ENCODE data around the gene PLXNA4.

PLXNA4 gene

DNA sequence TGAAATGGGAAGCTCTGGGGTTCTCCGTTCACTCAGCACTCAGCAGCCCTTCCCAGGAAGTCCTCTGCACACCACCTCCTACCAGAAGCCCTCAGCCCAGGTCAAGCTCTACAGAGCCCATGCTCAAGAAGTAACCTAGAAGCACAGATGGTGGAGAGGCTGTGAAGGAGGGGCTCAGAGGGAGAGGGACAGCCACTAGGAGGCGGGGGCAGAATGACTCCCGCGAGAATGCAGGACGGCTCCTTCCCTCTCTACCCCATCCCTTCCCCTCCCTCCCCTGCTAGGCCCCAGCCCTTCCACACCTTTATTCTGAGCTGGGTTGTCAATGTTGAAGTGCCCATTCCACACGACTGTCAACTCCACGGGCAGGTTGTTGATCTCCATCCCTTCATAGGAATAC, 373.2 kb downstream of the PLXNA4 start:
- DNase-seq: no peak
- TF ChIP-seq, protein P1, sequence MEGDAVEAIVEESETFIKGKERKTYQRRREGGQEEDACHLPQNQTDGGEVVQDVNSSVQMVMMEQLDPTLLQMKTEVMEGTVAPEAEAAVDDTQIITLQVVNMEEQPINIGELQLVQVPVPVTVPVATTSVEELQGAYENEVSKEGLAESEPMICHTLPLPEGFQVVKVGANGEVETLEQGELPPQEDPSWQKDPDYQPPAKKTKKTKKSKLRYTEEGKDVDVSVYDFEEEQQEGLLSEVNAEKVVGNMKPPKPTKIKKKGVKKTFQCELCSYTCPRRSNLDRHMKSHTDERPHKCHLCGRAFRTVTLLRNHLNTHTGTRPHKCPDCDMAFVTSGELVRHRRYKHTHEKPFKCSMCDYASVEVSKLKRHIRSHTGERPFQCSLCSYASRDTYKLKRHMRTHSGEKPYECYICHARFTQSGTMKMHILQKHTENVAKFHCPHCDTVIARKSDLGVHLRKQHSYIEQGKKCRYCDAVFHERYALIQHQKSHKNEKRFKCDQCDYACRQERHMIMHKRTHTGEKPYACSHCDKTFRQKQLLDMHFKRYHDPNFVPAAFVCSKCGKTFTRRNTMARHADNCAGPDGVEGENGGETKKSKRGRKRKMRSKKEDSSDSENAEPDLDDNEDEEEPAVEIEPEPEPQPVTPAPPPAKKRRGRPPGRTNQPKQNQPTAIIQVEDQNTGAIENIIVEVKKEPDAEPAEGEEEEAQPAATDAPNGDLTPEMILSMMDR (IDR thresholded peaks at IDR 0.05; ENCODE audit: low read depth, low read length): no peak
- peaks cover 32% of the 10 kb centered on the region for H3K4me1 ChIP-seq
- H3K9me3 ChIP-seq: no peaks in the 10 kb centered on the region; the same call in 1 of the 2 replicates
- no peaks in the 10 kb centered on the region for H3K27me3 ChIP-seq
- no peak overlapping the region for H3K4me3 ChIP-seq (ENCODE audit: low read depth, low read length)
- peaks cover 23% of the 10 kb centered on the region for H3K36me3 ChIP-seq

DNA sequence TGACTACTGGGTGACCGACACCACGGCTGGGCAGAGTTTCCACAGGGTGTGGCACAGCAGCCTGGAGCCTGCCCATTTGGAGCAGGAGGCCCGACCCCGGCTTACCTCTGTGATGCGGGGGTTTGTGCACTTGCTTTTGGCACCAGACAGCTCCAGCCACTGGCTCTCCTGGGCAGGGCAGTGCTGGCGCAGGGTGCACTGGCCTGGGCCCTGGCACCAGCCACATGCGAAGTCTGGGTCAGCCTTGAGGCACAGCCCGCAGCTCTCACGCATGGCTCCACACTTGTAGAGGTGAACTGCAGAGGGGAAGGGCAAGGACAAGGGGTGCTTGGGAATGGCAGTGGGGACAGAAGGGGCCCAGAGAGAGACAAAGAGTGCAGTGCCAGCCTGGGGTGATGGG, 373.7 kb downstream of the PLXNA4 start:
- H3K36me3 ChIP-seq: peaks cover 28% of the 10 kb centered on the region
- H3K9me3 ChIP-seq: no peaks in the 10 kb centered on the region; the same call in 1 of the 2 replicates
- no peak for DNase-seq
- TF ChIP-seq, protein P1 (IDR thresholded peaks at IDR 0.05; ENCODE audit: low read depth, low read length): no peak
- no peaks in the 10 kb centered on the region for H3K27me3 ChIP-seq
- peaks cover 30% of the 10 kb centered on the region for H3K4me1 ChIP-seq
- no peak overlapping the region for H3K4me3 ChIP-seq (ENCODE audit: low read depth, low read length)

DNA sequence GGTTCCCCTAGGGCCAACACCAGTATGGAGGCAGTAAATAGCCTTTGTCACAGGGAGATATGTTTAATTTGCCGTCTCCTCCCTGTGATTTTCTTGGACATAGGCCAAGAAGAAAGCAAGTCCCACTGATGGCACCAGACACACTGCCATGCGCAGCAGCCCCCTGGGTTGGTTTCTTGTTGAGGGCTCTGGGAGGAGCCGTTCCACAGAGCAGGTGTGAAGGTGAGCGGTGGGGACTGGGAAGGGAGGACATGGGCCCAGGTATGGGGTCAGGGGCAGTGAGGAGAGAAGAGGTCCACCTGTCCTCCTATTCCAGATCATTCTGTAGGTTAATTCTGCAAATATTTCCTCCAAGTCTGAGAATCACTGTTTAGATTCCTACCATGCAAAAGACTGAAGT, 376.1 kb downstream of the PLXNA4 start:
- Histone ChIP-seq H3K27me3 (no peaks in the 10 kb centered on the region), H3K4me1 (peaks cover 13% of the 10 kb centered on the region), H3K9me3 (no peaks in the 10 kb centered on the region; the same call in 1 of the 2 replicates), H3K4me3 (ENCODE audit: low read depth, low read length) (no peak overlapping the region), H3K36me3 (peaks cover 30% of the 10 kb centered on the region)
- peak; percentile 36 for DNase-seq
- TF ChIP-seq, protein P1 (IDR thresholded peaks at IDR 0.05; ENCODE audit: low read depth, low read length): no peak

DNA sequence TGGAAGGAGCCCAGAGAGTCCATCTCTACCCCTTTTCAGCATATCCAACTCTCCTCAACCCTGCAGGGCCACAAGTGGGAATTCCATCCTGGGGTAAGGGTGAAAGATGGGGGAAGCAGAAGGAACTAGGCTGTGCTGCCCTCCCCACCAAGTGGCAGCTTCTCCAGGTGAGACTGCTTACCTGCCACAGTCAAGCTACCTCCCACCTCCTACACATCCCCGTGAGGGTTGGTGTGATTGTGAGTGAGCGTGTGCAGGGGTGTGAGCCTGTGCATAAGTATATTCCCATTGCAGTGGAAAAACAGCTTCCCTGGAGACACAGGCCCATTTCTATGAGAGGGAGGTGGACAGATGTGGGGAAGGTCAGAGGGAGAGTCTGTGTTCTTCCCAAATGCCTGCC, 376.6 kb downstream of the PLXNA4 start:
- TF ChIP-seq, protein P1 (IDR thresholded peaks at IDR 0.05; ENCODE audit: low read depth, low read length): no peak

DNA sequence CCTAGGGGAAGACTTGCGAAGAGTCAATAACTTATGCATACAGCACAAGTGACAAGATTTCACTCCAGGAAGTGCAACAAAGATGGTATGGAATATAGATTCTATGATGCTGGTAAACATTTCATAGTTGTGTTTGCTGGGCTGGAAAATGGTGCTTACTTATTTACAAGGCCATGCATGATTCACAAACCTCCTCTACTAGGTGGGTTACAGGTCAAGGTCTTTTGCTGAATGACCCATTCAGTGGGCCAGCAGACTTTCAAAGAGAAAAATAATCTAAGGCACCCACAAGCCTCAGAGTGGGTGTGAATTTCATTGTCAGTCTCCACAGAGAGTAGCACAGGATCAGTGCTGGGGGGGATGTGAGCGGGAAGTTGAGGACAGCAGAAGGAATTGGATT, 378.5 kb downstream of the PLXNA4 start:
- Histone ChIP-seq H3K4me1 (peaks cover 13% of the 10 kb centered on the region), H3K27me3 (no peaks in the 10 kb centered on the region), H3K4me3 (ENCODE audit: low read depth, low read length) (no peak overlapping the region), H3K9me3 (no peaks in the 10 kb centered on the region; the same call in 1 of the 2 replicates), H3K36me3 (peaks cover 26% of the 10 kb centered on the region)
- TF ChIP-seq, protein P1 (IDR thresholded peaks at IDR 0.05; ENCODE audit: low read depth, low read length): no peak
- DNase-seq: no peak

More for the DNA sequence above, 376.6 kb downstream of the PLXNA4 start:
- H3K27me3 ChIP-seq: no peaks in the 10 kb centered on the region
- peaks cover 13% of the 10 kb centered on the region for H3K4me1 ChIP-seq
- DNase-seq: no peak
- no peak overlapping the region for H3K4me3 ChIP-seq (ENCODE audit: low read depth, low read length)
- H3K9me3 ChIP-seq: no peaks in the 10 kb centered on the region; the same call in 1 of the 2 replicates
- H3K36me3 ChIP-seq: peaks cover 30% of the 10 kb centered on the region

DNA sequence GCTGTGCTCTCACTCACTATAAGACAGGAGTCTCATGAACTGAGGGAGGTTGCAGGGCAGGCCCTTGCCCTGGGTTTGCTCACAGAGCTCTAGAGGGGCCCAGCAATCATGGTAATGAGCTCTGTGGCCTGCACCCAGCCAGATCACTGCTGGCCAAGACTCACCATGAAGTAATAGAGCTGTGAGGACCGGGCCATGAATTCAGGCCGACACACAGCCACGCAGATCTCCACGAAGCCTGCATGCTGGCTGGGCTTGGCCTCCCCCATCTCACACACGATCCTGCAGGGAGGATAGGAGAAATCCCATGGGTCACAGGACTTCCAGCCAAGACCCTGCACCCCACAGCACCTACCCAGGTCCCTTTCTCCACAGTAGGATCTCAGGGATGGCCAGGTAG, 382.4 kb downstream of the PLXNA4 start:
- TF ChIP-seq, protein P1 (IDR thresholded peaks at IDR 0.05; ENCODE audit: low read depth, low read length): no peak
- Histone ChIP-seq H3K9me3 (no peaks in the 10 kb centered on the region), H3K27me3 (no peaks in the 10 kb centered on the region), H3K36me3 (peaks cover 14% of the 10 kb centered on the region), H3K4me3 (ENCODE audit: low read depth, low read length) (no peak overlapping the region), H3K4me1 (no peaks in the 10 kb centered on the region)
- DNase-seq: no peak
